HG03439 (cell line): ENCODE data around the gene MPST.
"Not testable (repeated sequence)": the region's sequence is repeated elsewhere in the genome, so short reads cannot be mapped to it uniquely, and the experiment has no call there.

Experiments
- ATAC-seq: cut with Tn5 transposase; IDR thresholded peaks from one replicate; pipeline ENCODE4 v1.9.1; 2021; ENCODE audit warnings: mild to moderate bottlenecking, moderate library complexity; ENCODE audit not compliant: unreplicated experiment

The MPST gene

GRCh38 chr22:37019309-37020191, at the start of gene MPST, which contains the start of gene TST:
Gene MPST (plus strand): TSS chr22:37019742. CDS start chr22:37019837, 95 bp downstream.
Gene TST (minus strand): TSS chr22:37019447. CDS start chr22:37018732, 715 bp downstream.
- peak; percentile 66 for ATAC-seq

- ATAC-seq = no peak
Measured at GRCh38 chr22:36971341-36972125, 48.0 kb upstream of the MPST start.

- no peak for ATAC-seq
Measured at GRCh38 chr22:36976606-36977005, 42.9 kb upstream of the MPST start.

- peak; percentile 77 for ATAC-seq
Measured at GRCh38 chr22:36977401-36977861, 42.1 kb upstream of the MPST start.

- no peak for ATAC-seq
Measured at GRCh38 chr22:36977947-36978660, 41.4 kb upstream of the MPST start.

- no peak for ATAC-seq
Measured at GRCh38 chr22:36979016-36979910, 40.3 kb upstream of the MPST start.

GRCh38 chr22:36981247-36981775, 38.2 kb upstream of the MPST start:
- ATAC-seq = no peak

GRCh38 chr22:36982136-36982535, 37.4 kb upstream of the MPST start:
- ATAC-seq = no peak

GRCh38 chr22:36985211-36985889, 34.2 kb upstream of the MPST start:
- ATAC-seq = no peak

- no peak for ATAC-seq
Measured at GRCh38 chr22:36986242-36986821, 33.2 kb upstream of the MPST start.

GRCh38 chr22:36988075-36988832, 31.3 kb upstream of the MPST start:
- no peak for ATAC-seq

GRCh38 chr22:36989012-36989411, 30.5 kb upstream of the MPST start:
- not testable (repeated sequence) for ATAC-seq

- no peak for ATAC-seq
Measured at GRCh38 chr22:36990457-36990856, 29.1 kb upstream of the MPST start.

- ATAC-seq = no peak
Measured at GRCh38 chr22:36991206-36991605, 28.3 kb upstream of the MPST start.

- ATAC-seq = no peak
Measured at GRCh38 chr22:36997746-36998145, 21.8 kb upstream of the MPST start.

- no peak for ATAC-seq
Measured at GRCh38 chr22:36998620-36999351, 20.8 kb upstream of the MPST start.

GRCh38 chr22:36999463-36999862, 20.1 kb upstream of the MPST start:
- no peak for ATAC-seq
